ENCODE data around the gene KRT83. TPM values are rescaled to one million over a fixed set of nuclear protein-coding genes. Genes with fewer than 3 reads are reported as not detected.

Gene KRT83
- polyA plus RNA-seq, 1 of the 3 experiments (the other 2 are of a cell fraction): 0.03 TPM

- Histone ChIP-seq H3K9me2 (no peaks in the 10 kb centered on the region), H3K4me3 (ENCODE audit: low read depth in 2 of 2, low read length in 1 of 2) (no peak overlapping the region), H3F3A (replicated peaks; ENCODE audit: insufficient read depth) (no peaks in the 10 kb centered on the region), H3K27me3 (ENCODE audit: insufficient read depth) (no peaks in the 10 kb centered on the region), H2AFZ (ENCODE audit: low read depth) (no peak overlapping the region), H3K4me2 (no peak overlapping the region), H3K9me3 (no peaks in the 10 kb centered on the region), H3K36me3 (replicated peaks in 1 of 2; ENCODE audit: control insufficient read depth in 1 of 2, insufficient read depth in 2 of 2, low read length in 1 of 2) (no peaks in the 10 kb centered on the region), H4K20me1 (ENCODE audit: insufficient read depth) (no peaks in the 10 kb centered on the region), H3K27ac (ENCODE audit: low read depth in 2 of 2, low read length in 1 of 2) (no peak overlapping the region), H3K79me2 (ENCODE audit: insufficient read depth) (no peaks in the 10 kb centered on the region), H3K4me1 (ENCODE audit: control insufficient read depth in 1 of 2, insufficient read depth in 2 of 2, low read depth in 1 of 2, low read length in 1 of 2) (peaks cover 0 to 1% of the 10 kb centered on the region in 2 experiments; a peak in 1 of 4 replicates), H3K9ac (no peak overlapping the region)
- 60% methylated on average over 2 of the region's 2 CpGs for WGBS (ENCODE audit: low lambda C conversion rate)
- no peak for DNase-seq
- TF ChIP-seq CHD2 (IDR thresholded peaks at IDR 0.05; ENCODE audit: low read length, partially characterized antibody) (no peak), FOXM1 (IDR thresholded peaks at IDR 0.05; ENCODE audit: low read depth) (no peak), GABPA (IDR thresholded peaks at IDR 0.05; ENCODE audit: low read depth) (no peak)
- ChIA-PET CTCF (interaction anchor here (1.1 to 8.9 kb wide), 6 partner anchors 12 to 109 kb away, joined by 3 to 80 read pairs (median 3); partner anchors contain the start of gene KRT86), POLR2A (no interaction called here)
Observed at GRCh38 chr12:52266514-52266913, 54.7 kb downstream of the KRT83 start.

DNA sequence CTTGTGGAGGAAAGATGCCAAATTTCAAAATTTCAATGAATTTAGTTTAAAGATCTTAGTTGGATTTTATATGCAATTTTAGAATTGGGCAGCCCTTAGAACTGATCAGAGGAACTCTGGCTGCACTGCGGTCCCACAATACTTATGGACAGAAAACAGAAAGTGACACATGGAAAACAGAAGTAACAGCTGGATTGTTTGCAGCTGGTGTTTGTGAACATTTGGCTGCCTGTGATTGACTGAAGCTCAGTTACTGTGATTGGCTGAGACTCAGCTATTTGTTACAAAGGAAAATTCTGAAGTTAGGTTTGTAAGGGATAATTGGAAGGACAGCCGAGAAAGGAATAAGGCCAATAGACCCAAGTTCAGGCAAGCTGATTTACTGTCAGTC is 56.8 kb downstream of the KRT83 start:
- H4K20me1 ChIP-seq (ENCODE audit: insufficient read depth): no peaks in the 10 kb centered on the region
- no peak for DNase-seq
- TF ChIP-seq NRF1 (IDR thresholded peaks at IDR 0.05; ENCODE audit: low read depth, low read length) (no peak), TEAD4 (IDR thresholded peaks at IDR 0.05; ENCODE audit: borderline replicate concordance, insufficient read depth) (no peak), MXI1 (IDR thresholded peaks at IDR 0.05; ENCODE audit: low read depth, low read length) (no peak), JUND (IDR thresholded peaks at IDR 0.05) (no peak), FOXJ3 (CRISPR knock-in tag; IDR thresholded peaks at IDR 0.05) (no peak), FOXM1 (IDR thresholded peaks at IDR 0.05; ENCODE audit: low read depth) (no peak), RXRA (IDR thresholded peaks at IDR 0.05; ENCODE audit: borderline replicate concordance, low read depth) (no peak), EZH2phosphoT487 (IDR thresholded peaks at IDR 0.05; ENCODE audit: borderline replicate concordance, low read depth) (no peak), TAF1 (IDR thresholded peaks at IDR 0.05; ENCODE audit: borderline replicate concordance, low read depth, low read length) (no peak), RFX5 (IDR thresholded peaks at IDR 0.05; ENCODE audit: low read length) (no peak), EP300 (IDR thresholded peaks at IDR 0.05; ENCODE audit: borderline replicate concordance in 1 of 2, low read depth in 1 of 2, low read length in 1 of 2) (no peak), RCOR1 (IDR thresholded peaks at IDR 0.05; ENCODE audit: low read length) (no peak), YY1 (IDR thresholded peaks at IDR 0.05; ENCODE audit: low read depth) (no peak), SIN3A (IDR thresholded peaks at IDR 0.05; ENCODE audit: borderline replicate concordance, low read depth, low read length) (no peak), NFIC (IDR thresholded peaks at IDR 0.05; ENCODE audit: borderline replicate concordance) (no peak)
- TF ChIP-seq, protein P1, sequence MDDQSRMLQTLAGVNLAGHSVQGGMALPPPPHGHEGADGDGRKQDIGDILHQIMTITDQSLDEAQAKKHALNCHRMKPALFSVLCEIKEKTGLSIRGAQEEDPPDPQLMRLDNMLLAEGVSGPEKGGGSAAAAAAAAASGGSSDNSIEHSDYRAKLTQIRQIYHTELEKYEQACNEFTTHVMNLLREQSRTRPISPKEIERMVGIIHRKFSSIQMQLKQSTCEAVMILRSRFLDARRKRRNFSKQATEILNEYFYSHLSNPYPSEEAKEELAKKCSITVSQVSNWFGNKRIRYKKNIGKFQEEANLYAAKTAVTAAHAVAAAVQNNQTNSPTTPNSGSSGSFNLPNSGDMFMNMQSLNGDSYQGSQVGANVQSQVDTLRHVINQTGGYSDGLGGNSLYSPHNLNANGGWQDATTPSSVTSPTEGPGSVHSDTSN (IDR thresholded peaks at IDR 0.05): no peak
- TF ChIP-seq, protein P2, sequence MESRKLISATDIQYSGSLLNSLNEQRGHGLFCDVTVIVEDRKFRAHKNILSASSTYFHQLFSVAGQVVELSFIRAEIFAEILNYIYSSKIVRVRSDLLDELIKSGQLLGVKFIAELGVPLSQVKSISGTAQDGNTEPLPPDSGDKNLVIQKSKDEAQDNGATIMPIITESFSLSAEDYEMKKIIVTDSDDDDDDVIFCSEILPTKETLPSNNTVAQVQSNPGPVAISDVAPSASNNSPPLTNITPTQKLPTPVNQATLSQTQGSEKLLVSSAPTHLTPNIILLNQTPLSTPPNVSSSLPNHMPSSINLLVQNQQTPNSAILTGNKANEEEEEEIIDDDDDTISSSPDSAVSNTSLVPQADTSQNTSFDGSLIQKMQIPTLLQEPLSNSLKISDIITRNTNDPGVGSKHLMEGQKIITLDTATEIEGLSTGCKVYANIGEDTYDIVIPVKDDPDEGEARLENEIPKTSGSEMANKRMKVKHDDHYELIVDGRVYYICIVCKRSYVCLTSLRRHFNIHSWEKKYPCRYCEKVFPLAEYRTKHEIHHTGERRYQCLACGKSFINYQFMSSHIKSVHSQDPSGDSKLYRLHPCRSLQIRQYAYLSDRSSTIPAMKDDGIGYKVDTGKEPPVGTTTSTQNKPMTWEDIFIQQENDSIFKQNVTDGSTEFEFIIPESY (IDR thresholded peaks at IDR 0.05; ENCODE audit: borderline replicate concordance, low read depth): no peak
- TF ChIP-seq, protein P3, sequence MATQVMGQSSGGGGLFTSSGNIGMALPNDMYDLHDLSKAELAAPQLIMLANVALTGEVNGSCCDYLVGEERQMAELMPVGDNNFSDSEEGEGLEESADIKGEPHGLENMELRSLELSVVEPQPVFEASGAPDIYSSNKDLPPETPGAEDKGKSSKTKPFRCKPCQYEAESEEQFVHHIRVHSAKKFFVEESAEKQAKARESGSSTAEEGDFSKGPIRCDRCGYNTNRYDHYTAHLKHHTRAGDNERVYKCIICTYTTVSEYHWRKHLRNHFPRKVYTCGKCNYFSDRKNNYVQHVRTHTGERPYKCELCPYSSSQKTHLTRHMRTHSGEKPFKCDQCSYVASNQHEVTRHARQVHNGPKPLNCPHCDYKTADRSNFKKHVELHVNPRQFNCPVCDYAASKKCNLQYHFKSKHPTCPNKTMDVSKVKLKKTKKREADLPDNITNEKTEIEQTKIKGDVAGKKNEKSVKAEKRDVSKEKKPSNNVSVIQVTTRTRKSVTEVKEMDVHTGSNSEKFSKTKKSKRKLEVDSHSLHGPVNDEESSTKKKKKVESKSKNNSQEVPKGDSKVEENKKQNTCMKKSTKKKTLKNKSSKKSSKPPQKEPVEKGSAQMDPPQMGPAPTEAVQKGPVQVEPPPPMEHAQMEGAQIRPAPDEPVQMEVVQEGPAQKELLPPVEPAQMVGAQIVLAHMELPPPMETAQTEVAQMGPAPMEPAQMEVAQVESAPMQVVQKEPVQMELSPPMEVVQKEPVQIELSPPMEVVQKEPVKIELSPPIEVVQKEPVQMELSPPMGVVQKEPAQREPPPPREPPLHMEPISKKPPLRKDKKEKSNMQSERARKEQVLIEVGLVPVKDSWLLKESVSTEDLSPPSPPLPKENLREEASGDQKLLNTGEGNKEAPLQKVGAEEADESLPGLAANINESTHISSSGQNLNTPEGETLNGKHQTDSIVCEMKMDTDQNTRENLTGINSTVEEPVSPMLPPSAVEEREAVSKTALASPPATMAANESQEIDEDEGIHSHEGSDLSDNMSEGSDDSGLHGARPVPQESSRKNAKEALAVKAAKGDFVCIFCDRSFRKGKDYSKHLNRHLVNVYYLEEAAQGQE (IDR thresholded peaks at IDR 0.05; ENCODE audit: low read depth, low read length): no peak
- no peak overlapping the region for H2AFZ ChIP-seq (ENCODE audit: low read depth)
- ChIA-PET CTCF (interaction anchor here (0.9 to 8.9 kb wide), 4 partner anchors 14 to 107 kb away, joined by 3 to 80 read pairs (median 5); partner anchors contain the start of gene KRT86), POLR2A (no interaction called here)
- 85% methylated on average over 2 of the region's 2 CpGs for WGBS (ENCODE audit: low lambda C conversion rate)
- H3F3A ChIP-seq (replicated peaks; ENCODE audit: insufficient read depth): peaks cover 7% of the 10 kb centered on the region
- H3K4me3 ChIP-seq (ENCODE audit: low read depth in 2 of 2, low read length in 1 of 2): no peak overlapping the region
- H3K27ac ChIP-seq (ENCODE audit: low read depth in 2 of 2, low read length in 1 of 2): no peak overlapping the region
- no peaks in the 10 kb centered on the region for H3K79me2 ChIP-seq (ENCODE audit: insufficient read depth)
- no peaks in the 10 kb centered on the region for H3K9me3 ChIP-seq
- H3K4me2 ChIP-seq: no peak overlapping the region
- H3K9ac ChIP-seq: no peak overlapping the region
- peaks cover 0 to 16% of the 10 kb centered on the region in 2 experiments; a peak in 2 of 4 replicates for H3K4me1 ChIP-seq (ENCODE audit: control insufficient read depth in 1 of 2, insufficient read depth in 2 of 2, low read depth in 1 of 2, low read length in 1 of 2)
- H3K36me3 ChIP-seq (replicated peaks in 1 of 2; ENCODE audit: control insufficient read depth in 1 of 2, insufficient read depth in 2 of 2, low read length in 1 of 2): no peaks in the 10 kb centered on the region
- no peaks in the 10 kb centered on the region for H3K9me2 ChIP-seq
- H3K27me3 ChIP-seq (ENCODE audit: insufficient read depth): no peaks in the 10 kb centered on the region

All from SK-N-SH (cell line).